Mononuclear cell (primary cell): ENCODE results near the gene RFX2. TPM values are rescaled to one million over a fixed set of nuclear protein-coding genes. Genes with fewer than 3 reads are reported as not detected.

Experiments used
- H3K27me3 ChIP-seq: 2 replicates; pipeline ENCODE4 v1.6.0; 2011; ENCODE audit warnings: low read length, control low read depth; ENCODE audit not compliant: insufficient read depth
- H3K4me1 ChIP-seq: 2 replicates; pipeline ENCODE4 v1.5.1; 2011; ENCODE audit warnings: mild to moderate bottlenecking, low read length, control low read depth; ENCODE audit not compliant: insufficient read depth
- H3K4me3 ChIP-seq: 2 replicates; pipeline ENCODE4 v1.5.1; 2011; ENCODE audit warnings: mild to moderate bottlenecking, low read length, moderate library complexity
- H3K9me3 ChIP-seq: 2 replicates; pipeline ENCODE4 v1.5.1; 2011; ENCODE audit warnings: low read depth, mild to moderate bottlenecking, control low read depth, low read length
- total RNA-seq: library from RNA; depleted of rRNA; stranded (reverse); fragments of >200 nt; gene quantifications from one replicate; pipeline ENCODE4 v1.2.3, GENCODE V29; 2012

RFX2 gene
- total RNA-seq, 1 donor: 11.3 TPM

DNA sequence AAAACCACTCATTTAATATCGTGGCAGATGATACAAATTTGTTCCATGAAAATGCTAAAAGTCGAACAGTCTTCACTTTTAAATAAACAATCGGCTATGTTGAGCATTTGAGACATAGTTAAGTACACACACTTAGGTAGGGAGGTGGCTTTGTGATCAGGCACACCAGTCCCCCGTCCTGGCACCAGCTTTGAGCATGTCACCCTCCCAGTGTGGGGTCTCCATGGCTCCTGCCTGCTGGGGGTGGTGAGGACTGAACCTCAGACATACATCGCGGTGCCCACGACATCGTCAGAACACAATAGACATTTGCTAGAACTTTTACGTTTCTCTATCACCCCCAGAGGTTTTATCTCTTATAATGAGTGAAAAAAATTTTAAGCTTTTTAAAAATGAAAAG lies 62.0 kb downstream of the RFX2 start:
- Histone ChIP-seq H3K9me3 (no peaks in the 10 kb centered on the region), H3K4me3 (no peak overlapping the region), H3K4me1 (peaks cover 4% of the 10 kb centered on the region), H3K27me3 (no peaks in the 10 kb centered on the region)

- no peak overlapping the region for H3K4me3 ChIP-seq
These were observed 62.5 kb downstream of the RFX2 start for GRCh38 chr19:6047741-6048251.

GRCh38 chr19:6047256-6047655 lies 63.0 kb downstream of the RFX2 start:
- H3K9me3 ChIP-seq: no peaks in the 10 kb centered on the region
- no peaks in the 10 kb centered on the region for H3K27me3 ChIP-seq
- no peak overlapping the region for H3K4me3 ChIP-seq
- H3K4me1 ChIP-seq: peaks cover 4% of the 10 kb centered on the region

More at GRCh38 chr19:6047741-6048251, 62.5 kb downstream of the RFX2 start:
- H3K9me3 ChIP-seq: no peaks in the 10 kb centered on the region
- H3K27me3 ChIP-seq: no peaks in the 10 kb centered on the region
- peaks cover 4% of the 10 kb centered on the region for H3K4me1 ChIP-seq

GRCh38 chr19:6045108-6045507 lies 65.2 kb downstream of the RFX2 start:
- H3K4me3 ChIP-seq: no peak overlapping the region
- H3K27me3 ChIP-seq: no peaks in the 10 kb centered on the region
- H3K9me3 ChIP-seq: no peaks in the 10 kb centered on the region
- H3K4me1 ChIP-seq: peaks cover 4% of the 10 kb centered on the region

DNA sequence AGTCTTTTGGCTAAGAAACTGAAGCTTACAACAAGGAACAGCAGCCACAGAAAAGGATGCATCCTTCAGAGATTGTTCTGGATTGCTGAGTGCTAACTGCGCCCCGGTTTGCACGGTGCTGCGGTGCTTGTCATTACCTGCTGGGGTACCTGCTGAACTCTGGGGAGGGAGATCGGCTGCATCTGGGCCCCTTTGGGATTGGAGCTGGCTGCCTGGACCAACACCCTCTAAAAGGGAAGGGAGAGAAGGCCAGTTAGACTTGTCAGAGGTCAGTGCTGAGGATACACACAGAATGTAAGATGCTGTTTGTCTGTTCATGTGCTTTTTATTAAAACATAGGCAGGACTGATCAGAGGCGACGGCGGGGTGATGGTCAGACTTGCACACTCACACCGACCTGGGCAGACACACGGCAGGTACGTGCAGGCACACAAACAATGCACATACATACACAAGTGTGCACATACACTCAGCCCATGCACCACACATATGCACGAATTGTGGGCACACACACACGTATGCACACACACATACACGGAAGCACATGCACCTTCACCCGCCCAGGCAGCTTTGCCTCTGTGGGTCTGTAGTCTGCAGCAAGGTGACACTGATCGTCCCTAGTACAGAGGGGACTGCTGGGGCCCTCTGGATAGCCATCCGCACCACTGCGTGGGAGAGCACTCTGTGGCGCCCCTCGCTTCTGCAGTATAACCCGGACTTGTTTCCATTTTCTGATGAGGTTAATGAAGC lies 66.1 kb downstream of the RFX2 start:
- H3K27me3 ChIP-seq: no peaks in the 10 kb centered on the region
- H3K4me3 ChIP-seq: no peak overlapping the region
- H3K4me1 ChIP-seq: peaks cover 4% of the 10 kb centered on the region
- H3K9me3 ChIP-seq: no peaks in the 10 kb centered on the region

- Histone ChIP-seq H3K9me3 (no peaks in the 10 kb centered on the region), H3K27me3 (no peaks in the 10 kb centered on the region), H3K4me3 (no peak overlapping the region), H3K4me1 (no peaks in the 10 kb centered on the region)
These were observed 67.2 kb downstream of the RFX2 start for GRCh38 chr19:6042776-6043726.

- no peak overlapping the region for H3K4me3 ChIP-seq
These were observed 68.3 kb downstream of the RFX2 start for GRCh38 chr19:6041991-6042481.

DNA sequence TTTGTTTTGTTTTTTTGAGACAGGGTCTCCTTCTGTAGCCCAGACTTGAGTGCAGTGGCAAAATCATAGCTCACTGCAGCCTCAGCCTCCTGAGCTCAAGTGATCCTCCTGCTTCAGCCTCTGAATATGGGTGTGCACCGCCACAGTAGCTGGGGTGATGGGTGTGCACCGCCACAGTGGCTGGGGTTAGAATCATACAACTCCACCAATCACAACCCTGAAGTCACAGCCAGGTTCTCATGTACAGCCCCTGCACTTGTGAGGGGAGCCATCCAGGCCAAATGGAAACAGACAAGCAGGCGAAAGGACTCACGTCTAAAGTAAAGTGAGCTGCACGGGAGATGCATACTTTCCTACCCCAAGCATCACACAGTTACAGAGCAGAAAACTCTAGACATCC lies 69.2 kb downstream of the RFX2 start:
- Histone ChIP-seq H3K4me1 (no peaks in the 10 kb centered on the region), H3K9me3 (no peaks in the 10 kb centered on the region), H3K27me3 (no peaks in the 10 kb centered on the region), H3K4me3 (no peak overlapping the region)

More at GRCh38 chr19:6041991-6042481, 68.3 kb downstream of the RFX2 start:
- H3K9me3 ChIP-seq: no peaks in the 10 kb centered on the region
- no peaks in the 10 kb centered on the region for H3K4me1 ChIP-seq
- no peaks in the 10 kb centered on the region for H3K27me3 ChIP-seq

GRCh38 chr19:6039566-6040225 lies 70.6 kb downstream of the RFX2 start:
- H3K27me3 ChIP-seq: no peaks in the 10 kb centered on the region
- no peaks in the 10 kb centered on the region for H3K9me3 ChIP-seq
- H3K4me3 ChIP-seq: no peak overlapping the region
- H3K4me1 ChIP-seq: no peaks in the 10 kb centered on the region

GRCh38 chr19:6038634-6039405 lies 71.5 kb downstream of the RFX2 start:
- Histone ChIP-seq H3K4me3 (no peak overlapping the region), H3K4me1 (no peaks in the 10 kb centered on the region), H3K27me3 (no peaks in the 10 kb centered on the region), H3K9me3 (no peaks in the 10 kb centered on the region)

GRCh38 chr19:6035026-6035425 lies 75.3 kb downstream of the RFX2 start:
- no peak overlapping the region for H3K4me3 ChIP-seq
- H3K27me3 ChIP-seq: no peaks in the 10 kb centered on the region
- no peaks in the 10 kb centered on the region for H3K4me1 ChIP-seq
- no peaks in the 10 kb centered on the region for H3K9me3 ChIP-seq

- H3K9me3 ChIP-seq: no peaks in the 10 kb centered on the region
- H3K4me3 ChIP-seq: no peak overlapping the region
- no peaks in the 10 kb centered on the region for H3K4me1 ChIP-seq
- no peaks in the 10 kb centered on the region for H3K27me3 ChIP-seq
These were observed 75.8 kb downstream of the RFX2 start for GRCh38 chr19:6034512-6034911.

DNA sequence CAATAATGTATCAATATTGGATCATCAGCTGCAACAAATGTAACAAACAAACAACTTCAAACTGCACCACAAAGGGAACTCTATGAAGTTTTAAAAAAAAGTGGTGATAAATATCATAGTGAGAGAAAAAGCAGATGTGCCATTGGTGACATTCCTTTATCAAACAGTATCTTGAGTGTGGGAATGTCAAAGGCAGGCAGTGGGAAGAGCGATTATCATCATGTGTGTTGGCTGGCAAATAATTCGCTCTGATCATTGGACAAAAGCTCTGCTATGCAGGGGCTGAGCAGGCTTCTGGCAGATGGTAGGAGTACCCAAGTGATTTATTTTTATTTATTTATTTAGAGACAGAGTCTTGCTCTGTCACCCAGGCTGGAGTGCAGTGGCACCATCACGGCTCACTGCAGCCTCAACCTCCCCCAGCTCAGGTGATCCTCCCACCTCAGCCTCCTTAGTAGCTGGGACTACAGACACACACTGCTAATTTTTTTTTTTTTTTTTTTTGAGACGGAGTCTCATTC lies 76.5 kb downstream of the RFX2 start:
- Histone ChIP-seq H3K27me3 (no peaks in the 10 kb centered on the region), H3K9me3 (no peaks in the 10 kb centered on the region), H3K4me1 (no peaks in the 10 kb centered on the region), H3K4me3 (no peak overlapping the region)

DNA sequence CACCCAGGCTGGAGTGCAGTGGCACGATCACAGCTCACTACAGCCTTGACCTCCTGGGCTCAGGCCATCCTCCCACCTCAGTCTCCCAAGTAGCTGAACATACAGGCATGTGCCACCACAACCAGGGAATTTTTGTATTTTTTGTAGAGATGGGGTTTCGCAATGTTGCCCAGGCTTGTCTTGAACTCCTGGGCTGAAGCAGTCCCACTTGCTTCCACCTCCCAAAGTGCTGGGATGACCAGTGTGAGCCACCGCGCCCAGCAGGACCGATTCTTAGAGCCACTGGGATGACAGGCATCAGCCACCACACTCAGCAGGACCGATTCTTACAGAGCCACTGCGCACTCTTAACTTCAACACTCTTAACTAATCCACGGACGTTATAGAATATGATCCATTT lies 77.5 kb downstream of the RFX2 start:
- Histone ChIP-seq H3K4me1 (no peaks in the 10 kb centered on the region), H3K27me3 (no peaks in the 10 kb centered on the region), H3K4me3 (no peak overlapping the region), H3K9me3 (no peaks in the 10 kb centered on the region)
